Endothelial cell of umbilical vein (primary cell): ENCODE data around the gene TNN.
"Not testable (repeated sequence)": the region's sequence is repeated elsewhere in the genome, so short reads cannot be mapped to it uniquely, and the experiment has no call there.

ENCODE experiments used
- CTCF ChIP-seq, 2 donors: IDR thresholded peaks; 1 replicate in 1 of 2; 2 replicates in 1 of 2; pipeline ENCODE4 v1.5.1; 2011; ENCODE audit warnings: low read length in 2 of 2, mild to moderate bottlenecking in 2 of 2, moderate library complexity in 2 of 2, control low read depth in 1 of 2, inconsistent platforms in 1 of 2, low read depth in 1 of 2; ENCODE audit not compliant: insufficient read depth in 1 of 2; ENCODE audit errors: extremely low read depth in 1 of 2
- GATA2 ChIP-seq: IDR thresholded peaks from 2 replicates; pipeline ENCODE4 v1.7.0; 2011; ENCODE audit warnings: low read depth, mild to moderate bottlenecking, moderate library complexity, mixed read lengths, low read length; ENCODE audit not compliant: insufficient read length, insufficient read depth
- POLR2A ChIP-seq: IDR thresholded peaks from 2 replicates; pipeline ENCODE4 v1.6.1; 2012; ENCODE audit warnings: low read depth, mild to moderate bottlenecking, control low read depth, low read length

GRCh38 chr1:175023922-175024242 is 43.8 kb upstream of the TNN start:
- not testable (repeated sequence) for TF ChIP-seq CTCF (IDR thresholded peaks at IDR 0.05; ENCODE audit: extremely low read depth in 1 of 2, insufficient read depth in 1 of 2, low read depth in 1 of 2, low read length in 2 of 2); GATA2; POLR2A
